ENCODE measurements around the gene IL17B.

- TF ChIP-seq GATA2 (IDR thresholded peaks at IDR 0.05; ENCODE audit: low read depth, low read length) (no peak), GATA3 (IDR thresholded peaks at IDR 0.05; ENCODE audit: low read depth, low read length) (no peak)
Measured at GRCh38 chr5:149378241-149378820, 761 bp downstream of the IL17B start.
